ENCODE data around the gene CYB5R4.
"Not testable (repeated sequence)": the region's sequence is repeated elsewhere in the genome, so short reads cannot be mapped to it uniquely, and the experiment has no call there.

CYB5R4 gene

DNA sequence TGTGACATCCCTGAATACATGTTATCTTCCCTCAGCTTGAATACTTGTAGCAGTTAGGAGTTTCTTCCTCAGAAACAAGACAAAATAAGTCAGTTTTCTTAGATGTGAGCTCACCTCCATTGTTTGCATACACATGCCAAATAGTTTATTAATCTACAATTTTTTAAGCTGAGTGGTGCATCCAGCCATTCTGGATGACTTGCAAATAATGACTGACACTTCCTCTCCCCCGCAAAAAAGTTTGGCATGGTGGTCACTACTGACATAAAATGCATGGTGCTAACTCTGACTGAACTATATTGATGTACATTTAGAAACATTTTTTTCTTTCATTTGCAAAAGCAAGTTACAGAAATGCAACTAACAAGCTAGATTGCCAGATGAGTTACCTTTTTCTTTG is 55.5 kb downstream of the CYB5R4 start:
- DNase-seq (ENCODE audit: low spot score) = no peak

DNA sequence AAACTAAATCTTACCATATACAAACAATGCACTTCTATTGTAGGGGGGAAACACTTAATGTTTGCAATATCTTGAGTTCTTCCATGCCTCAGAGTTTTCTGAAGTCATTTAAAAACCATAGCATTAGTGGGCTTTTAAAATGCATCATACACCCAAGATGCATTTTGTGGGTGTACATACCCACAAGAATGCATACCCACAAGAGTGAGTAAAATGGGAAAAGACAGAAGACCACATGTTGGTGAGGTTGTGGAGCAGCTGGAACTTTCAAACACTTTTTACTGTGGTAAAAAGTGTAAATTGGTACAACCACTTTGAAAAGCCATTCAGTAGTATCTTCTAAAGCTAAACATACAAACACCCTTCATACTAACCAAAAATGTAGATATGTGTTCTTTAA is 57.5 kb downstream of the CYB5R4 start:
- no peak for DNase-seq (ENCODE audit: low spot score)

GRCh38 chr6:83920017-83920416 is 60.5 kb downstream of the CYB5R4 start:
- DNase-seq (ENCODE audit: low spot score) = no peak

DNA sequence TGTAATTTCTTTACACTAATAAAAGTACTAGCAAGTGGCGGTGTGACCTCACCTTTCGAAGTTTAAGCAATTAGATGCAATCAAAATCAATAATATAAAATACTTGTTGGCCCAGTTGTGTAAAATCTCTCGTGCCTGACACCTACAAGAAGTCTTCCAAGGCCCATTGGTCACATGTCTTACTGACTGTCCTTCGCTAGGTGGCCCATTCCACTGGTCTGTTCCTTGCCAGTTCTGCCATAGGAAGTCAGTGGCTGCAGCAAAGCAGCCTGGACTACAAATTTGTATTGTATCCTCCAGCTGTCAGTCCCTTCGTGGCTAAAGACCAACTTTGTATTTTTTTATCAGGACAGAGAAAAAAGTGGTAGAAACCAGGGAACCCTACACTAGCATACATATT is 61.8 kb downstream of the CYB5R4 start:
- peak; percentile 7 for DNase-seq (ENCODE audit: low spot score)

GRCh38 chr6:83927470-83927869 is 68.0 kb downstream of the CYB5R4 start:
- no peak for DNase-seq (ENCODE audit: low spot score)

DNA sequence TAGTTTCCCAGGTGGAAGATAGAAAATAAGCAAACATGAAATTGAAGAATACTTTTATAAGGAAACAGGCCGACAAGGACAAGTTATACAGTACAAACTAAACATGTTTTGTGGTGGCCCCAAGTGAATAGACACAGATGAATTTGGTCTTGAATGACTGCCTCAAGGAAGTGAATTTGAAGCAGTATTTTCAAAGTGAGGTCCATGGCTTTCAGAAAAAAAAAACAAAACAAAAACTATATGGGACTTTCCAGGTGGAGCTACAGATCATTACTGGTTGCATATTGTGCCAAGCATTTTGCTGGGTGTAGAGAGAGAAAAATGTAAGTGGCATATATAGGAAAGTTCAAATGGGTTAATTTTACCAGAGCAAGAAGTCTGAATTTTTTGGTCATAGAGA is 68.8 kb downstream of the CYB5R4 start:
- no peak for DNase-seq (ENCODE audit: low spot score)

GRCh38 chr6:83946201-83946833 is 86.8 kb downstream of the CYB5R4 start:
- DNase-seq (ENCODE audit: low spot score) = not testable (repeated sequence)

DNA sequence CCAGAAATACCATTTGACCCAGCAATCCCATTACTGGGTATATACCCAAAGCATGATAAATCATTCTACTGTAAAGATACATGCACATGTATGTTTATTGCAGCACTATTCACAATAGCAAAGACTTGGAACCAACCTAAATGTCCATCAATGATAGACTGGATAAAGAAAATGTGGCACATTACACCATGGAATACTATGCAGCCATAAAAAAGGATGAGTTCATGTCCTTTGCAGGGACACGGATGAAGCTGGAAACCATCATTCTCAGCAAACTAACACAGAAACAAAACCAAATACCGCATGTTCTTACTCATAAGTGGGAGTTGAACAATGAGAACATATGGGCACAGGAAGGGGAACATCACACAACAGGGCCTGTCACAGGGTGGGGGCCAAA is 88.5 kb downstream of the CYB5R4 start:
- not testable (repeated sequence) for DNase-seq (ENCODE audit: low spot score)

DNA sequence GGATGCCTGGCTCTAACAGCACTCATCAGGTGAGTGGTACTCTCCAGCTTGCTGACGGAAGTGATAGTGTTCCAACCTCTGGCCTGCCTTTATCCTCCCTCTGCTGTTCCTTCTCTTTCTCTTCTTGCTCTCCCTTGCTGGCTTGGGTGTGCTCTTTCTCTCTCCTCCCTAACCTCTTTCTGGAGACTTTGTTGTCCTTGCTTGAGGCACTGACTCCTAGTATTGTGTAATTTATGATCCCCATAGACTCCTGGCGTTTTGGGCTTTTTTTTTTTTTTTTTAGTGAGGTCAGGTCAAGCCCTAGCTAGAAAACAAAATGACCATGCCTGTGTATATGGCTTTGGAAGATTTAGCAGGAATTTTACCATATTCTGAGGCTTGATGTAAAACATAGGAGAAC is 89.4 kb downstream of the CYB5R4 start:
- DNase-seq (ENCODE audit: low spot score) = no peak

DNA sequence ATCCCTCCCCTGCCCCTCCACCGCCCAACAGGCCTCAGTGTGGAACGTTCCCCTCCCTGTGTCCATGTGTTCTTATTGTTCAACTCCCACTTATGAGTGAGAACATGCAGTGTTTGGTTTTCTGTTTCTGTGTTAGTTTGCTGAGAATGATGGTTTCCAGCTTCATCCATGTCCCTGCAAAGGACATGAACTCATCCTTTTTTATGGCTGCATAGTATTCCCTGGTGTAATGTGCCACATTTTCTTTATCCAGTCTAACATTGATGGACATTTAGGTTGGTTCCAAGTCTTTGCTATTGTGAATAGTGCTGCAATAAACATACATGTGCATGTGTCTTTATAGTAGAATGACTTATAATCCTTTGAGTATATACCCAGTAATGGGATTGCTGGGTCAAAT is 91.9 kb downstream of the CYB5R4 start:
- not testable (repeated sequence) for DNase-seq (ENCODE audit: low spot score)

GRCh38 chr6:83952830-83953229 is 93.3 kb downstream of the CYB5R4 start:
- DNase-seq (ENCODE audit: low spot score) = no peak

GRCh38 chr6:83954371-83954770 is 94.9 kb downstream of the CYB5R4 start:
- no peak for DNase-seq (ENCODE audit: low spot score)

GRCh38 chr6:83958241-83958685 is 98.8 kb downstream of the CYB5R4 start:
- DNase-seq (ENCODE audit: low spot score) = no peak

DNA sequence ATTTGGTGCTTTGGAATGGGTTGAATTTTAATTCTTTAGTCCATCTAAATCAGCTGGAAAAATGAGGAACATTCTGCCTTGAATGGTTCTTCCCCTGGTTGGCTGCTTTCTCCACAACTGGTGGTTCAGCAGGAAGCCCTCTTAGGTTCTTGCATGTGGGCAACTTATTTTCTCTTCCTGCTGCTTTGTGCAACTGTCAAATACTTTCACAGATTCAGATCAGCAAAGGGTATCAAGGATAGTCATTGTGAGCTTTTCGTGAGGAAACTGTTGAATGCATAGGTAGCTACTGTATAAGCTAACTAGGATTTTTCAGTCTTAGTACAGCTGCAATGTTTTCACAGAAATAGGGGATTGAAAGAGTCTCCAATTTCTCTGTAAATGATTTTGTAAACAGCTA is 101.2 kb downstream of the CYB5R4 start:
- no peak for DNase-seq (ENCODE audit: low spot score)

GRCh38 chr6:83962582-83962981 is 103.1 kb downstream of the CYB5R4 start:
- no peak for DNase-seq (ENCODE audit: low spot score)

DNA sequence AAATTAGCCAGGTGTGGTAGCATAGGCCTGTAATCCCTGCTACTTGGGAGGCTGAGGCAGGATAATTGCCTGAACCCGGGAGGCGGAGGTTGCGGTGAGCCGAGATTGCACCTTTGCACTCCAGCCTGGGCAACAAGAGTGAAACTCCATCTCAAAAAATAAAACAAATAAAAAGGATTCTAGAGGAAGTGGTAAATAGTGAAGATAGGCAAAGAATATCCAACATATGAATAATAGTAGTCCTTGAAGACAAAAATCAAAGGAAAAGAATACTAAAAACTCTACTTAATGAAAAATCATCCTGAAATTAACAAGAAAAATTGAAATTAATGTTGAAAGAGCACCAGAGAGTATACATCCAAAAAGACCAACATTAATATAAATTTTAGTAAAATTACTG is 107.0 kb downstream of the CYB5R4 start:
- no peak for DNase-seq (ENCODE audit: low spot score)

GRCh38 chr6:83970582-83970981 is 111.1 kb downstream of the CYB5R4 start:
- no peak for DNase-seq (ENCODE audit: low spot score)

DNA sequence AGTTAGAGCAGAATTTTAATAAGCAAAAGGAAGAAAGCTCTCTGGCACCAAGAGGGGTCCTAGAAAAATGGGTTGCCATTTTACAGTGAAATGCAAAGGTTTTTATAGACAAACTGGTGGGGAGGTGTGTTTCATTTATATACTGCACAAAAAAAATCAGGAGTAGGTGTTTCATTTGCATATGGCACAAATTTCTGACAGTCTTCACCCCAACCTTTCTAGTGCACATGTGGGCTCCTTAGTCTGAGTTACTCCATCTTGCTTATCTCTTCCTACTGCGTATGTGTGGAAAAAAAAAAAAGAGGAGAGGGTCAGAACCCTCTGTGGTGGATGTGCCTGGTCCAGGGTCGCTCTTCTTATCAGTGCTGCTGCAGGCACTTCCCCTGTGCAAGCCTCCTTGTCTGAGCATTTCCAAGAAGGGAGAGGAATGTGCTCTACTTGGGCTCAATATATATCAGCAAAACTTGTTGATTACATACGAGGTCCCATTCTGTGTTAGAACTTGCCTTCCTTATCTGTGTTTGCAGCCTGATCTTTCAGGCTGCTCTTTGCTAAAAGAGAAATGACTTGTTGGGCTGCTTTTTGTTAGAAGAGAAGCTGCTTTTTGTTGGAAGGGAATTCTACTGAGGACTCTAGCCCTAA is 115.0 kb downstream of the CYB5R4 start:
- DNase-seq (ENCODE audit: low spot score) = no peak

DNA sequence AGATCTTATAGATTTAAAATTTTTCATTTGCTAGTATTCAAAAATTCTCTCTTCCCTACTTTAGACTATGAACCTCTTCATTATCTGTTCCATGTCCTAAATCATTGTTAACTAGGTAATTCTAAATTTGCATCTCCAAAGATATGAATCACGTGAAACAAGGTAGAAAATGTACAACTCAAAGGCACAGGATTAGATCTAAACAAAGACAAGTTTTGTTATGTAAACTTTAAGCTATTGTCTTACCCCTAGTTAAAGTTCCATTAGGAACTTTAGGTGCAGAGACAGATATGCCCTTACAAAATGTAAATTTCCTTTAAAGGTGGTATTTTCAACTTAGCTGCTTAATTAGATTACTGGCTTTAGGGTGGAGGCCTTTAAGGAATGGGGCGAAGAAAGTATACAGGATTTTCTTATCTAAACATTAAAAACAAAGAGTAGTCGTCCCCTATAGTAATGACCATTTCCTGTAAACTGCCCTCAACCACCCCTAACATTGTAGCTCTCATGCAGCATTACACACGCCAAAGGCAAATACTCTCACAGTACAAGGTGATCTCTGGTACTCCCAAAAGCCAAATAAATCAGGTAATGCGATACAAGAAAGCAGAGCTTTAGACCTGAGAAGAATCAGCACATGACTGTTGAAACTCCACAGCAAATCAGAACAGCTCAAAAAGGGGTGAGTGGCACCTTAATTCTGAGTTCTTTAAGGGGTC is 116.7 kb downstream of the CYB5R4 start:
- DNase-seq (ENCODE audit: low spot score) = peak; percentile 22

DNA sequence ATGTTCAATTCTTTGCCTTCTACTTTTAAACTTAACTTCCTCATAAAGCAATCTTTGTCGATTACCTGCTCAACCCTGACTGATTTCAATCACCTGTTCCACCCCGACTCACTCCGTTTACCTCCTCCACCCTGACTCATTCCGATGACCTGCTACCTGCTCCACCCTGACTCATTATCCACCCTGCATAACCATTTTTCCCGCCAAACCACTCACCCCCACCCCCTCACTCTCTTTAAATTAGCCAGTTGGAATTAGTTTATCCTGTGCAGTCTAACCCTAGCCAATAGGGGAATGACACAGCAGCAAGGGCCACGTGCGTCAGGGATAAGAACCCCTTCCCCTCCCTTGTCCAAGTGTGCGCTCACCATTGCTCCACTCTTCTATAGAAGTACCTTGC is 117.4 kb downstream of the CYB5R4 start:
- DNase-seq (ENCODE audit: low spot score) = no peak

DNA sequence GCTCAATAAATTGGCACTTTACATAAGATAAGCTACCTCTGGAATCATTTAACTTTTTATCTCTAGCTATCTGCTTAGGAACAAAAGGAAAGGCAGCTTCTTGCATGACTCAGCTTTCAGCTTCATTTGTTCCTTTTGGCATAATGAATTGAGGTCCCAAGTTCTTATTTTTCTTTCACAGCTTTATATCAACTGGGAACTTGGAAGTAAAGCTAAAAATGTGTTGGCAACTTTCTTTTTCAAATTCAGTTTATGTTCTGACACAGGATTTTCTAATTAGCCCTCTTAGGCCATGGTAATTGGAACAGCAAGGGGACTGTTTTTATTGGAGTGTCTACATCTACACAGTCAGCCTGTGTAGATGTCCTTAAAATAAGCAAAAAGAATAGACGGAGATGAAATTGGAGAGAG is 118.8 kb downstream of the CYB5R4 start:
- no peak for DNase-seq (ENCODE audit: low spot score)

DNA sequence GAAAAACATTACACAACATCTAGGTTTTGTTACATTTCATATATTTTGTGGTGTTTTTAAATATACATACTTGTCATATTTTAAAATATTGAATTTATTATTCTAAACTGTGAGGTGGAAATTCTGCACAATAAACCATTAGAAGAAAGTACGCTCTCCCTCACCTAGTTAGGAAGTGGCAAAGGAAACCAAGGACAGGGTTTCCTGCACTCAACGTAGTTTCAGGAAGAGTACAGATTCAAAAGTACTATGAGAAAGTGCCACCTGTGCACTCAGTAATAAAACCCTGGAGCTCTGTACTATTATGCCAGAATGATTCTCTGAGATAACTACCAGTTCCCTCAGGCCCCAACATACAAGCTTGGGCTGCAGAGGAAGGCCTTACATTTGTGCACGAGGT is 119.5 kb downstream of the CYB5R4 start:
- DNase-seq (ENCODE audit: low spot score) = no peak

DNA sequence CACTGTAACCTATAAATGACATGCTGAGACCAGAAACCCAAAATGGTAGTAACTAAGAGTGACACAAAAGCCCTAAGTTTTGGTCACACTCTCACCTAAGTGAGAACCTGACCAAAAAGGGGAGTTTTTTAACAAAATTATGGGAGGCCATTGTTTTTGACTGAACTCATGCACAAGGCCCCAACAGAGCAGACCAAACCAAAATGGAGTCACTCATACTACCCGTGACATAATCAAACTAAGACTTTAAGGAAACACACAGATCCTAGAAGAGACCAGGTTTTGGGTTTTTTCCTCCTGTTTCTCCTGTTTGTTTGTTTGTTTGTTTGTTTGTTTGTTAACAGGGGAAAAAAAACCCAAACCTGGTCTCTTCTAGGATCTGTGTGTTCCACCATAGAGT is 124.9 kb downstream of the CYB5R4 start:
- no peak for DNase-seq (ENCODE audit: low spot score)
